DOHH2 (cell line): ENCODE data around the gene AJUBA.

Experiments
- H3F3A ChIP-seq: fragments of 200-600 bp; sonication (generic), shearing (Covaris generic); 2 replicates; pipeline ENCODE4 v1.6.0; 2016; ENCODE audit warnings: antibody characterized with exemption, mild to moderate bottlenecking; ENCODE audit not compliant: control insufficient read depth, insufficient read depth
- H3K27ac ChIP-seq: fragments of 200-600 bp; sonication (generic); 2 replicates; pipeline ENCODE4 v1.5.1; 2014; ENCODE audit warnings: low read depth, mild to moderate bottlenecking, low read length, moderate library complexity
- H3K27me3 ChIP-seq: fragments of 200-600 bp; sonication (generic); 2 replicates; pipeline ENCODE4 v1.6.1; 2014; ENCODE audit warnings: mild to moderate bottlenecking, low read length, mixed read lengths; ENCODE audit not compliant: control insufficient read depth
- H3K36me3 ChIP-seq: fragments of 200-600 bp; sonication (generic); 2 replicates; pipeline ENCODE4 v1.6.1; 2014; ENCODE audit warnings: mild to moderate bottlenecking, low read length, moderate library complexity, mixed read lengths; ENCODE audit not compliant: control insufficient read depth
- H3K4me1 ChIP-seq: fragments of 200-600 bp; sonication (generic); 2 replicates; pipeline ENCODE4 v1.6.1; 2014; ENCODE audit warnings: mild to moderate bottlenecking, low read length, mixed read lengths; ENCODE audit not compliant: control insufficient read depth
- H3K4me2 ChIP-seq: fragments of 200-600 bp; sonication (generic); 2 replicates; pipeline ENCODE4 v1.6.0; 2014; ENCODE audit warnings: mild to moderate bottlenecking, low read length, moderate library complexity
- H3K4me3 ChIP-seq: fragments of 200-600 bp; sonication (generic); 2 replicates; pipeline ENCODE4 v1.5.1; 2014; ENCODE audit warnings: mild to moderate bottlenecking, low read length, mixed read lengths
- H3K79me2 ChIP-seq: fragments of 200-600 bp; sonication (generic); 2 replicates; pipeline ENCODE4 v1.6.1; 2014; ENCODE audit warnings: mild to moderate bottlenecking, low read length, mixed read lengths; ENCODE audit not compliant: control insufficient read depth
- H3K9me2 ChIP-seq: fragments of 200-600 bp; sonication (generic); replicated peaks from 2 replicates; pipeline ENCODE4 v1.6.1; 2014; ENCODE audit warnings: mild to moderate bottlenecking, low read length, mixed read lengths; ENCODE audit not compliant: control insufficient read depth
- H3K9me3 ChIP-seq: fragments of 200-600 bp; sonication (generic); 2 replicates; pipeline ENCODE4 v1.6.1; 2014; ENCODE audit warnings: antibody characterized with exemption, low read length, mixed read lengths; ENCODE audit not compliant: control insufficient read depth, insufficient read depth
- H4K20me1 ChIP-seq: fragments of 200-600 bp; sonication (generic); 2 replicates; pipeline ENCODE4 v1.6.0; 2014; ENCODE audit warnings: low read depth, mild to moderate bottlenecking, antibody characterized with exemption, low read length, moderate library complexity; ENCODE audit not compliant: control insufficient read depth, insufficient read depth
- EZH2phosphoT487 ChIP-seq: fragments of 200-600 bp; sonication (generic); IDR thresholded peaks from 2 replicates; pipeline ENCODE4 v1.6.1; 2017; ENCODE audit warnings: borderline replicate concordance, mild to moderate bottlenecking, antibody characterized with exemption, low read length, moderate library complexity, mixed read lengths
- TF ChIP-seq, protein P1 (sequence below): fragments of 200-600 bp; sonication (generic); IDR thresholded peaks from one replicate; pipeline ENCODE4 v1.5.1; 2014; ENCODE audit warnings: antibody characterized with exemption, mild to moderate bottlenecking, low read depth, low read length; ENCODE audit not compliant: poor library complexity, severe bottlenecking

The AJUBA gene

DNA sequence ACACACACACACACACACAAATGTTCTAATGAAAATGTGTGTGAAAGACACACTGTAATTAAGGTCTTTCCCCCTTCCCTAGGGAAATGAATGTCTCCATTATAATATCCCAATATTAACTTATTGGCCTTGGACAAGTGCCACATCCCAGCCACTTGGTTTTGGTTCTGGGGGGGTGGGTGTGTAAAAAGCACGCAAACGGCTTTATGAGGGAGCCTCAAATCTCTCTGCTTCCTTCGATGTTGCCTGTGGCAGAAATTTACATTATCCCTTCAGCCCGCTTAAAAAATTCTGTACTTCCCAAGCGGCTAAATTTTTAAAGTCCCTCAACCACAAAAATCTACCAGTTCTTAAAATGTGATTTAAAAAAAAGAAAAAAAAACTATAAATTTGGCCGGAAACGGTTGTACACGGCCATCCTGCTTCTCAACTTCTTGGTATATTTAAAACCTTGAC lies 27.2 kb upstream of the AJUBA start:
- Histone ChIP-seq H3K9me3 (no peaks in the 10 kb centered on the region), H3K4me2 (peak overlapping the region; percentile 98), H3K79me2 (peaks cover 42% of the 10 kb centered on the region), H4K20me1 (no peaks in the 10 kb centered on the region), H3K4me3 (peak overlapping the region; percentile 89), H3K36me3 (peaks cover 7% of the 10 kb centered on the region; the same call in 1 of the 2 replicates), H3K27me3 (no peaks in the 10 kb centered on the region), H3K27ac (peak overlapping the region; percentile 87), H3K9me2 (no peaks in the 10 kb centered on the region), H3F3A (peaks cover 24% of the 10 kb centered on the region), H3K4me1 (peaks cover 52% of the 10 kb centered on the region)
- TF ChIP-seq, protein P1, sequence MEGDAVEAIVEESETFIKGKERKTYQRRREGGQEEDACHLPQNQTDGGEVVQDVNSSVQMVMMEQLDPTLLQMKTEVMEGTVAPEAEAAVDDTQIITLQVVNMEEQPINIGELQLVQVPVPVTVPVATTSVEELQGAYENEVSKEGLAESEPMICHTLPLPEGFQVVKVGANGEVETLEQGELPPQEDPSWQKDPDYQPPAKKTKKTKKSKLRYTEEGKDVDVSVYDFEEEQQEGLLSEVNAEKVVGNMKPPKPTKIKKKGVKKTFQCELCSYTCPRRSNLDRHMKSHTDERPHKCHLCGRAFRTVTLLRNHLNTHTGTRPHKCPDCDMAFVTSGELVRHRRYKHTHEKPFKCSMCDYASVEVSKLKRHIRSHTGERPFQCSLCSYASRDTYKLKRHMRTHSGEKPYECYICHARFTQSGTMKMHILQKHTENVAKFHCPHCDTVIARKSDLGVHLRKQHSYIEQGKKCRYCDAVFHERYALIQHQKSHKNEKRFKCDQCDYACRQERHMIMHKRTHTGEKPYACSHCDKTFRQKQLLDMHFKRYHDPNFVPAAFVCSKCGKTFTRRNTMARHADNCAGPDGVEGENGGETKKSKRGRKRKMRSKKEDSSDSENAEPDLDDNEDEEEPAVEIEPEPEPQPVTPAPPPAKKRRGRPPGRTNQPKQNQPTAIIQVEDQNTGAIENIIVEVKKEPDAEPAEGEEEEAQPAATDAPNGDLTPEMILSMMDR = no peak

DNA sequence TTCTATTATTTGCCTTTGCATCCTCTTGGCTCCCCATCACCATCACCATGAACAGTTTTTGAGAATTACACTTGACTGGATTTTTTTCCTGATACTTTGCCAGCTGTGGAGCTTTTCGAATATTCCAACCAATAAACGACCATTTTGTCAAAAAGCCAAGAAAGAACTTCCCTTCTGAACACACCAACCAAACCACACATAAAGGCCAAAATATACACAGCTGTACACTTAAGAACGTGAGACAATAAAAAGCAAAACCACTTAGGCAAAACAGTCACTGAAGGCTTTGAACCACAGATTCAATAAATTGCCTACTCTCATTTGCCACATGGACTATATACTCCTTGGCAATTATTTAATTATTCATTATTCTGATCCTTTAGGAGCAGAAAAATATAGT lies 26.5 kb upstream of the AJUBA start:
- H3K36me3 ChIP-seq = peaks cover 7% of the 10 kb centered on the region; the same call in 1 of the 2 replicates
- peak overlapping the region; percentile 98 for H3K4me2 ChIP-seq
- no peaks in the 10 kb centered on the region for H3K9me2 ChIP-seq
- no peaks in the 10 kb centered on the region for H3K27me3 ChIP-seq
- H3K27ac ChIP-seq = peak overlapping the region; percentile 87
- TF ChIP-seq EZH2phosphoT487 = no peak
- TF ChIP-seq, protein P1 = no peak
- H4K20me1 ChIP-seq = no peaks in the 10 kb centered on the region
- H3K9me3 ChIP-seq = no peaks in the 10 kb centered on the region
- peaks cover 42% of the 10 kb centered on the region for H3K79me2 ChIP-seq
- peaks cover 24% of the 10 kb centered on the region for H3F3A ChIP-seq
- peaks cover 52% of the 10 kb centered on the region for H3K4me1 ChIP-seq
- H3K4me3 ChIP-seq = peak overlapping the region; percentile 89

DNA sequence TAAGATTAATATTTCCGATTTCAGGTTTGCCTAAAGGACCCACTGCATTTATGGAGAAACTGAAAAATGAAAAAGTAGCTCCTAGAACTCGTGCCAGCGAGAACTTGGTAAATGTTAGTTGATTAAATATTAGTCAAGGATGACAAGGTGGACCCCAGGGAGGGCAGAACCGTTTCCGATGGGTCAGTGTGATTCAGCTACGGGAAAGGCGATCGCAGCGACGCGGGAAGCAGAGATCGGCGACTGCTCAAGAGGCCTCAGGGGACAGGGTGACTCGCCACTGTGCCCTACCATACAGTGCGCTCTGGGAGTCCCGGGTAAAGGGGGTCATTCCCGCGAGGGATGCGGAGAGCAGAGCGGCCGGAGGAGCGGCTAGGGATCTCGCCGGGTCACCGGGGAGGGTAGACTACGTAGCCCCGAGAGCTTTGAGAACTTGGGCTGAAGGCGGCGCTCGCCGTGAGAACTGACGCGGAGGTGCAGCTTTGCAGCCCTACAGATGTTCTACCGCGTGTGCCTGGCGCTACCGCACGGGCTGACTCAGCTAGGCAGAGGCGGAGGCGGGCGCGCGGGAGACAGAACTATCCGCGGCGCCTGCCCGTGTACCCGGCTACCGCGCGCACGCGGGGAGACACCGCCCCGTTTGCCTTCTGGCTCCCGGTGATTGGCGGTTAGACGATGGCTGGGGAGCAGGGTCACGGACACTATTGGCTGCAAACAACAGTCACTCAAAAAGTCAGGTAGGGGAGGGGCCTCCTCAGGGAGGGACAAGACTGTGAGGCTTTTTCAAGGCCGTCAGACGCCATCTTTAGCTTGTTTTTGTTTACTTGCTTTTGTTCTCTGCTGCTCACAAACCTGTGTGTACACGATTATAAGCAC lies 24.4 kb upstream of the AJUBA start:
- Histone ChIP-seq H3K27me3 (no peaks in the 10 kb centered on the region), H3K36me3 (peaks cover 7% of the 10 kb centered on the region; the same call in 1 of the 2 replicates), H3K27ac (peak overlapping the region; percentile 87), H3K4me3 (peak overlapping the region; percentile 89), H3K9me3 (no peaks in the 10 kb centered on the region), H3K4me1 (peaks cover 52% of the 10 kb centered on the region), H4K20me1 (no peaks in the 10 kb centered on the region), H3K79me2 (peaks cover 42% of the 10 kb centered on the region), H3K9me2 (no peaks in the 10 kb centered on the region), H3F3A (peaks cover 24% of the 10 kb centered on the region), H3K4me2 (peak overlapping the region; percentile 98)
- no peak for TF ChIP-seq EZH2phosphoT487
- TF ChIP-seq, protein P1 = peak; percentile 55
